ENCODE results near the gene CSK.

CSK gene

GRCh38 chr15:74838746-74839525 lies 57.1 kb downstream of the CSK start:
- H3K36me3 ChIP-seq (replicated peaks; ENCODE audit: insufficient read depth, low read length) = no peaks in the 10 kb centered on the region

GRCh38 chr15:74839526-74840395 lies 57.9 kb downstream of the CSK start:
- no peak overlapping the region for H3K27ac ChIP-seq (ENCODE audit: low read length)
- peaks cover 25% of the 10 kb centered on the region for H3K79me2 ChIP-seq (ENCODE audit: low read length)
- DNase-seq = no peak
- no peak overlapping the region for H2AFZ ChIP-seq (ENCODE audit: low read length)
- peaks cover 7% of the 10 kb centered on the region; the same call in 1 of the 2 replicates for H3K4me1 ChIP-seq (ENCODE audit: low read length)
- H3K27me3 ChIP-seq (replicated peaks; ENCODE audit: insufficient read depth, low read length) = no peaks in the 10 kb centered on the region
- no peaks in the 10 kb centered on the region for H3K9me2 ChIP-seq (replicated peaks; ENCODE audit: insufficient read depth, low read length)
- no peak overlapping the region for H3K4me3 ChIP-seq (ENCODE audit: low read length)
- H3F3A ChIP-seq (ENCODE audit: insufficient read depth, low read length) = peaks cover 10% of the 10 kb centered on the region
- no peaks in the 10 kb centered on the region for H3K36me3 ChIP-seq (replicated peaks; ENCODE audit: insufficient read depth, low read length)
- H3K9me3 ChIP-seq (replicated peaks; ENCODE audit: insufficient read depth, low read length) = no peaks in the 10 kb centered on the region
- TF ChIP-seq EZH2 (optimal IDR thresholded peaks at IDR 0.05; ENCODE audit: low read depth, low read length) (no peak), EZH2phosphoT487 (IDR thresholded peaks at IDR 0.05; ENCODE audit: low read length) (no peak), CTCF (IDR thresholded peaks at IDR 0.05; ENCODE audit: low read length) (no peak)
- no peaks in the 10 kb centered on the region for H4K20me1 ChIP-seq (ENCODE audit: insufficient read depth, low read length)
- no peak overlapping the region for H3K9ac ChIP-seq (ENCODE audit: low read length)
- H3K4me2 ChIP-seq (ENCODE audit: low read depth, low read length) = no peak overlapping the region

More at GRCh38 chr15:74838746-74839525, 57.1 kb downstream of the CSK start:
- no peak overlapping the region for H3K27ac ChIP-seq (ENCODE audit: low read length)
- no peaks in the 10 kb centered on the region for H4K20me1 ChIP-seq (ENCODE audit: insufficient read depth, low read length)
- peaks cover 6% of the 10 kb centered on the region for H3F3A ChIP-seq (ENCODE audit: insufficient read depth, low read length)
- H3K9ac ChIP-seq (ENCODE audit: low read length) = no peak overlapping the region
- H3K4me3 ChIP-seq (ENCODE audit: low read length) = no peak overlapping the region
- no peak overlapping the region for H2AFZ ChIP-seq (ENCODE audit: low read length)
- H3K4me2 ChIP-seq (ENCODE audit: low read depth, low read length) = no peak overlapping the region
- H3K79me2 ChIP-seq (ENCODE audit: low read length) = peaks cover 25% of the 10 kb centered on the region
- H3K9me3 ChIP-seq (replicated peaks; ENCODE audit: insufficient read depth, low read length) = no peaks in the 10 kb centered on the region
- no peaks in the 10 kb centered on the region for H3K9me2 ChIP-seq (replicated peaks; ENCODE audit: insufficient read depth, low read length)
- TF ChIP-seq EZH2 (optimal IDR thresholded peaks at IDR 0.05; ENCODE audit: low read depth, low read length) = no peak
- peaks cover 7% of the 10 kb centered on the region; the same call in 1 of the 2 replicates for H3K4me1 ChIP-seq (ENCODE audit: low read length)
- H3K27me3 ChIP-seq (replicated peaks; ENCODE audit: insufficient read depth, low read length) = no peaks in the 10 kb centered on the region
- DNase-seq = no peak

- Histone ChIP-seq H3K4me2 (ENCODE audit: low read depth, low read length) (no peak overlapping the region), H3K9me3 (replicated peaks; ENCODE audit: insufficient read depth, low read length) (no peaks in the 10 kb centered on the region), H2AFZ (ENCODE audit: low read length) (no peak overlapping the region), H3K9ac (ENCODE audit: low read length) (no peak overlapping the region), H3F3A (ENCODE audit: insufficient read depth, low read length) (peaks cover 14% of the 10 kb centered on the region), H3K27me3 (replicated peaks; ENCODE audit: insufficient read depth, low read length) (no peaks in the 10 kb centered on the region), H4K20me1 (ENCODE audit: insufficient read depth, low read length) (no peaks in the 10 kb centered on the region), H3K27ac (ENCODE audit: low read length) (no peak overlapping the region), H3K9me2 (replicated peaks; ENCODE audit: insufficient read depth, low read length) (no peaks in the 10 kb centered on the region), H3K4me3 (ENCODE audit: low read length) (no peak overlapping the region), H3K79me2 (ENCODE audit: low read length) (peaks cover 25% of the 10 kb centered on the region), H3K36me3 (replicated peaks; ENCODE audit: insufficient read depth, low read length) (no peaks in the 10 kb centered on the region), H3K4me1 (ENCODE audit: low read length) (peaks cover 7% of the 10 kb centered on the region; the same call in 1 of the 2 replicates)
- TF ChIP-seq CTCF (IDR thresholded peaks at IDR 0.05; ENCODE audit: low read length) (no peak), EZH2phosphoT487 (IDR thresholded peaks at IDR 0.05; ENCODE audit: low read length) (no peak), EZH2 (optimal IDR thresholded peaks at IDR 0.05; ENCODE audit: low read depth, low read length) (no peak)
- DNase-seq = no peak
Observed at GRCh38 chr15:74840851-74841775, 59.2 kb downstream of the CSK start.
